GM18907 (cell line): ENCODE data around the gene RAB11FIP5.
"Not testable (repeated sequence)": the region's sequence is repeated elsewhere in the genome, so short reads cannot be mapped to it uniquely, and the experiment has no call there.

Experiments used
- ATAC-seq: cut with Tn5 transposase; IDR thresholded peaks from one replicate; pipeline ENCODE4 v1.9.1; 2021; ENCODE audit warnings: mild to moderate bottlenecking, moderate library complexity; ENCODE audit not compliant: unreplicated experiment

The RAB11FIP5 gene

DNA sequence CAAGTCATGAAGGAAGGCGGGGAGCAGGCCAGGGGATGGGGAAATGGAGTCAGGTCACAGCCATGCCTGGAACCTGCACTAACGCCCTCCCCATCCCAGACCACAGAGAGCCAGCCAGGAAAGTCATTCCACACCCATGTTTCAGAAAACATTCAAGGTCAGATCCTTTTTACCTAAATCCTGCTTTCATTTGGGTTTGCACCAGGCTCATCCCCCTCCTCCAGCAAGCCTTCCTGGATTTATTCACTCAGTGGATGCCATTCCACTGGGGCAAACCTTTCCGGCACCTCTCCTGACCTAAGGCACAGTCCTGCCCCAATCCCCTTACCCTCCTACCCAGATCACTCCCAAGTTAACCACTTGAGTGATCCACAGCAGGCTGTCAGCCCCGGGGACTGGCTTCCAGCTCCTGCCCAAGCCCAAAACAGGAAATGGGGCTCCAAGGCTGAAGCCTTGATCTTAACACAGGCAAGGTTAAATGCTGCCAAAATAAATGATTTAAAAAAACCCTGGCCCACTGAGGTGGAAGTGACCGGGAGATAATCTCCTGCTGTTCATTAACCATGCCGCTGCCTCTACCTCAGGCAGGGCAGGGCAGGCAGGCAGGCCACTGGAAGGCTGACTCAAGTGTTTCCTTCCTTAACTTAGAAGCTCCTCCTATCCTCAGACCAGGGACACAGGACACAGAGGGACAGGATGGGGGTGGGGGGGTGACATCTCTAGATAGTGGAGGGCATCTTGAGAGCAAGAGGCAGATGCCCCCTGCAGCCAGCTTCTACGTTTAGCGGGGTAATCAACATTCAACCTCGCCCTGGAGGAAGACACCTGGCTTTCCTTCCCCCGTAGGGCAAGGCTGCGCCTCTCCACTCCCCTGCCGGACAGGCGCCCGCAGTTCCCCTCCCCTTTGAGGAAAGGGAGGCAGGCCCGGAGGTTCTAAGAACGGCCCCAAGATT is 1.4 kb downstream of the RAB11FIP5 start:
- no peak for ATAC-seq

DNA sequence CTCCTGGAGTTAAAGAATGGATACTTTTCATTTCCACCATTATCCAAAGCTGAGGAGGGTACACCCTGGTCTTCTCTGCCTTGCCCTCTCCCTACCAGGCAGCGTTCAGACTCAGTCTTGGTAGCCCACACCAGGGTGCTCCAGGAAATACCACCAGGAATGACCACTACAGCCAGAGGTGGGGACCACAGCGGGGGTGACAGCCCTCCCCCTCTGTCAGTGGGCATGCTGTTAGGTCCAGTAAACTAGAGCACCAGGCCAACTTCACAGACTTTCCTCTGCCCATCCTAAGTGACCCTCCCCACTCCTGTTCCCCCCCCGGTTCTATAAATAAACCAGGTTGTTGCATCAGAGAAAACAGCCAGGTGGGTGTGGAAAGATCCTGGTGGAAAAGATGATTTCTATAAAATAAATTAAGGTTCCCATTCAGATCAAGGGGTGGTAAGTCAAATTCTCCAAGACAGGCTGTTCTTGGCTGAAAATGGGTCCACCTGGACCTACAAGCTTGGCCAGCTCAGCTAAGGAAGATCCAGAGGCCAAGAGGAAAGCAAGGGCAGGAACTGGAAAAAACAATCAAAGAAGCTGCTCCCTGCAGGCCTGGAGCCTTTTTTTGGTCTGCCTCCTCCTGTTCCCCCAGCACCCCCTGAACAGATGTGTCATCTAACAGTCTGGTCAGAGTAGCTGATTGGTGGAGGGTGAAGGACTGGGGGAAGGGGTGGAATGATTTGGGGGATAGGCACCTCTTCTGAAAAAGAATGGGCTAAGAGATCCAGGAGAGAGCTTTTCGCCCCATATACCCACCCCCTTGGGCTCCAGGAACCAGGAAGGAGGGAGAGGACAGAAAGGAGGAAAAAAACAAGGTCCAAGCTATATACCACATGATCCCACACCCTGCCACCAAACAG is 2.3 kb downstream of the RAB11FIP5 start:
- ATAC-seq = no peak

DNA sequence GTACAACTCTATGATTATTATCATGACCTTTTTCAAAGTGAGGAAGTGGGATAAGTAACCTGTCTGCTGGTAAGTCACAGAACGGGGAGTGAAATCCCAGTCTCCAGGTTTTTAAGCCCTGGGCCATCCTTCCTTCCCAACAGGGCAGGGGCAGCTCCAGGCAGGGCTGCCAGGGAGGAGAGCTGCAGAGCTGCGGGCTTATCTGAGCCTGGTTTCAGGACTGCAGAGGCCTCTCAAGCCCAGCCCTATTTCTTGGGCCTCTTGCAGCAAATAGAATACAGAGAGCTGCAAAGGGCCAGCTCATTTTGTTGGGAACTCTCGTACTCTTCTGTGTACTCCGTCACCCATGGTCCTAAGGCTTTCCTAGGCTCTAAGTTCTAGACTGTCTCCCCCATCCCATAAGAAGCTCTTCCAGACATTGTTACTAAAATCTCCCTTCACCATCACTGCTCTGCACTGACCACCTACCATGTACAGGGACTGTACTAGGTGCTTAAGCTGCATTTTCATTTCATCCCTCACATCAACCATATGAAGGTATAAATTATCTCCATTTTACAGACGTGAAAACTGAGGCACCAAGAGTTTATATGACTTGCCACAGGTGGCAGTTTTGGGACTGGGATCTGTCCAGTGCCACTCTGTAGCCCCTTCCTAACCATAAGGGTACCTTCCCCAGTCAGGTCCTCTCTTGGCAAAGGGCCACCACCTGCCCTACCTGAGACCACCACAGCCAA is 3.1 kb downstream of the RAB11FIP5 start:
- ATAC-seq = no peak

DNA sequence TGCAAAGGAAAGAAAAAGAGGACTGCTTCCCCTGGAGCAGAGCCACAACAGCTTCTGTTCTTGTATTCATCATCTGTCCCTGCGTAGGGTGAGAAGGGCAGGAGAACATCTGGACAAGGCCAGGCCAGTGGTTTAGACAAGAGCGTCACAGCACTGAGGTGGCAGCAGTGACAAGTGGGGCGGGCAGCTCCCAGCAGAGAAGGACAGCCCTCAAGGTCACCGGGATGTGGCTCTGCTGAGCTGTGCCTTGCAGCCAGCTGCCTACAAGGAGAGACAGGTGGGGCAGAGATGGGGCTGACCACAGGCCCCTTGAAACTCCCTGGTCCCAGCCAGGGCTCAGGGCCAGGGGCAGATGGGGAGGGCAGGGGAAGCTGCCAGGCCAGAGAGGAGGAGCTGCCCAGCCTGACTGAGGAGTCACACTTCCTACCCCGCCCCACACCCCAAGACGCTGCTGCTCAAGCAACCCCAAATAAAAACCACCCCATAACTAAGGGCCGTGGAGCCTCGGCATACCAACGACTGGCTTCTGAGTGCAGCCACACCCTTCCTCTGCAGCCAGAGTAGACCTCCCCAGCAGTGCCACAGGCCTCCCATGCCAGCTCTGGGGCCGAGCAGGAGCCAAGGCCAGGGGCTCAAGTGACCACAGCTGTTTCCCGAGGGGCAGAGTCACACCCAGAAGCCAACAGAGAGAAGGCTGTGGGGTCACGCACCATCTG is 5.4 kb downstream of the RAB11FIP5 start:
- ATAC-seq = no peak

DNA sequence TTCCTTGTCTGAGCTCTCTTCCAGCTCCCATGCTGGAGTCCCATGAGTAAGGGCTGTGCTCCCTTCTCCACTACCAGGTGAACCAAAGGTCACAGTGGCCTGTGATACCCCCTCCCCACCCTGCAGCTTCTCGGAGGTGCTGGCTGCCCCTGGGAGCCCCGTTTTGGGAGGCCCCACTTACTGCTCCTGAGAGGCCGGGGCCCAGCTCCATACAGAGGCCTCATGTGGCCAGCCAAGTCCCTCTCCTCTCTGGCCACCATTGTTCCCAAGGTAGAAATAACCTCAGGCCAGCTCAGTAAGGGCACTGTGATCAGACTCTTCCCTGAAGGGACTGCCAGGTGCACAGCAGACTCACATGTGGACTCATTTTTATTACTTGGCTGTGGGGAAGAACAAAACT is 6.0 kb downstream of the RAB11FIP5 start:
- no peak for ATAC-seq

DNA sequence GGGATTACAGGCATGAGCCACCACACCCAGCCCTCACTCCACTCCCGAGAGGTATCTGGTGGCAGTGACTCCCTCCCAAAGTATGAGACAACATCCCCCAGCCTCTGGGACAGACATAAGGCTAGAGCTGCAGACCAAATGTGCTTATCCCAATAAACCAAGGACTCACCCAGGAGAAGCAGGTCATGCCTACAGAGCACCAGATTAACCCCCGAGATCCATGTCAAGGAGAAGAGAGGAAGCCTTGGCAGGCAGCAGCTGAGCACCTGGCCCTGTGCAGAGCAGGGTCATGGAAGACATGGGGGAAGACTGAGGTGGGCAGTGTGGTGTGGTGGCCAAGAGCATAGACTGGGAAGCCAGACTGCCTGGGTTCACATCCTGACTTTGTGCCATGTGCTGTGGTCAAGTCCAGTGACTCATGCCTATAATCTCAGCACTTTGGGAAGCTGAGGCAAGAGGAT is 7.2 kb downstream of the RAB11FIP5 start:
- ATAC-seq = no peak

DNA sequence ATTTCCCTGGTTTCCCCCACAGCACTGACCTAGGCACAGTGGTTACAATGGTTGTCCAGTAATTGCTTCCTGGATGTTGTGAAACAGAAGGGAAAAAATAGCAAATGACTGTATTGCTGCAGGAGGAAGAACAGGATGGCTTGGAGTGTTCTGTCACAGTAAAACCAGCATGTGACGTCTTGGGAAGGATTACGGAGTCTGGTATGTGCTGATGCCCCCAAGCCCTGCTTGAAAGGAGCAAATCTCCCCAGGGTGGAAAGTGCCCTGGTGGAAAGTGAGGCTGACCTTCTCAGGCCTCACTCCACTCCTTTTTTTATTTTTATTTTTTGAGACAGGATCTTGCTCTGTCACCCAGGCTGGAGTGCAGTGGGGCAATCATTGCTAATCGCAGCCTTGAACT is 7.8 kb downstream of the RAB11FIP5 start:
- ATAC-seq = no peak

DNA sequence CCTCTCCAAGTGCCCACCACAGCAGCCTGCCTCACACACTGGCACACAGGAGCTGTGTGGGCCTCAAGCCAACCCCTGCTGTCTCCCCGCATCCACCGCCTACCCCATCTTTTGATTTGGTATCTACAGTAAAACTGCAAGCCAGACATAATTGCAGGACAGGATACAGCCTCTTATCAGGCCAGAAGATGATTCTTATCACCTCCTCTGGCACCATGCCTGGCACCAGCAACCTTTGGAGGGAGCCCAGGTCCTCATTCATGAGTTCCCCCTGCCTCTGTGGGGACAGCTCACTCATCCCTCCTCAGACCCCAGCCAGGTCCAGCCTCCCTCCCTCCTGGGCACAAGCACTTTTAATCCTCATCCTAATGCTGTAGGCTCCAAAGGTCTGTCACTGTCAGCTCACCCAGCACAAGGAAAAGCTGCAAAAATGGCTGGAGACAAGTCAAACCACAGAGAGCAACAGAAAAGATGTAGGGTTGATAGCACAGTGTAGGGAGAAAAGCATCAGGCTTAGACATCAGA is 9.7 kb downstream of the RAB11FIP5 start:
- ATAC-seq = no peak

DNA sequence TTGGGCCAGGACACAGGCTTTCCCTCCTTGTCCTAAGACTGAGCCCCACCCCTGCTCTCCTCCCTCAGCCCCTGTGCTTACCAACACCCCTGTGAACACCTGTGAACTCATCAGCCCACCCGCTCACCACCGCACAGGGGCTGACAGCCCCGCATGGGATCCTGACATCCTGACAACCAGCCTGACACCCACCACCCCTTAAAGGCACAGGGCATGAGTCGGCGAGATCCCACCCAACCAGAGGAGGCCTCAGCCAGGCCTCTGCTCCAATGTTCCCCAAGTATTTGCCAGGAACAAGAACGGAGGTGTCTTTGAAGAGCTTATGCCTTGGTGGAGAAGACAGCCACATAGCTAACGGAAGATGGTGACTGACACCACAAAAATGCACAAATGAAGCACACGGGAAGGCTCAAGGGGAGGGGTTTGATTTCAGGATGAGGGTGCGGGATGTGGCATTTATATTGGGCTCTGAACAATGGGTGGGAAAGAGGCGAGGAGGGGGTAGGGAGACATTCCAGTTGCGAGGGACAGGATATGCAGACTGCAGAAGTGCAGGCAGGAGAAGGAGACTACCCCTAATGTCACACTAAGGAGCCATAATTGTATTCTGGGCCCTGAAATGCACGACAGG is 11.0 kb downstream of the RAB11FIP5 start:
- no peak for ATAC-seq

DNA sequence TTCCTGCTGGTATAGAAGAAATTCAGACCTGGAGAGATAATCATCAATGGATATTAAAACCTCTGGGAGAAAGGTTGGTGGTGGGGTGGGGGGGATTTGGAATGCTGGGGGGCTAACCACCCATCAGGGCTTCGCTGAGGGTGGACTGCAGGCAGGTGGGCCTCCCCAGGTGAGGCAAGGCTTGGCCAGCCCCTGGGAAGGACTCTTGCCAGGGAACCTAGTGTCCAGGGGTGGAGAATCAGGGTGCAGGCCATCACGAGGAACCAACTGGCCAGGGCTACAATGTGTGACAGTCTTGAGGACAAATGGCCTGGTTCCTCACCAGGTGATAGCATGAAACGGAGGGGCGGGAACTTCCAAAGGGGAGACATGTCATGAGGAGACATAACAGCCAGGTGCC is 11.8 kb downstream of the RAB11FIP5 start:
- ATAC-seq = no peak

DNA sequence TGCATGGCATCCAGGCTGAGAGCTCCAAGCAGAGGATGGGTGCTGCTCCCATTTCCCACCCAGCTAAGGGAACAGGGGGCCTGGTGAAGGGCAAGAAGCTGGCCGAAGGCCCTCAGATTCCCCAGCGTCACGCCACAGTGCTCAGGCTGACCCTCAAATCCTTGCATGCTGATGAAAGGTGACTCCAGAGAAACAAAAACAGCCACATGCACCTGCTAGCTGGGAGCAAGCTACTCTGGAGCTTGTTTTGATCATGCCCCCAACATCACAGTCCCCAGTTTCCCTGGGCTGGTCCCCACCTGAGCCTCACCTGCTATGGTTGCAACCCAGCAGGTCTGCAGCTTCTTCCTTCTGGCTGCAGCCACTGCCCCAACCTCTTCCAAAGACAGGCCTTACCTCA is 13.3 kb downstream of the RAB11FIP5 start:
- no peak for ATAC-seq

DNA sequence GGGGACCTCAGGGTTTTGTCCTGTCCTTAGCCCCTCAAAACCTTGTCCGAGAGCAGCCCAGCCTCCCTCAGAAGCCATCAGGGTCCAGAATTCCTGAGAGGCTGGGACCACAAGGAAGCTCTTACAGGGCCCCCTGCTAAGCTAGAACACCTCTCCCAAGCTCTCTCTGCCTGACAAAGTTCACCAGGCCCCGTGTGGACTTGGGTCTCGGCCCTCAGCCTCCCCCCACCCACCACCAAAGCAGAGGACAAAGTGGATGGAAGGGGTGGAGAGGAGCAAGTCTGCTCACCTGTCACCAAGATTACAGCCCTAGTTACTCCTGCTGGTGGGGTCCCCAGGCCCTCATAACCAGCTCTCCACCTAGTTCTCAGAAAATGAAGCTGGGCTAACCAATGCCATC is 16.8 kb downstream of the RAB11FIP5 start:
- no peak for ATAC-seq

DNA sequence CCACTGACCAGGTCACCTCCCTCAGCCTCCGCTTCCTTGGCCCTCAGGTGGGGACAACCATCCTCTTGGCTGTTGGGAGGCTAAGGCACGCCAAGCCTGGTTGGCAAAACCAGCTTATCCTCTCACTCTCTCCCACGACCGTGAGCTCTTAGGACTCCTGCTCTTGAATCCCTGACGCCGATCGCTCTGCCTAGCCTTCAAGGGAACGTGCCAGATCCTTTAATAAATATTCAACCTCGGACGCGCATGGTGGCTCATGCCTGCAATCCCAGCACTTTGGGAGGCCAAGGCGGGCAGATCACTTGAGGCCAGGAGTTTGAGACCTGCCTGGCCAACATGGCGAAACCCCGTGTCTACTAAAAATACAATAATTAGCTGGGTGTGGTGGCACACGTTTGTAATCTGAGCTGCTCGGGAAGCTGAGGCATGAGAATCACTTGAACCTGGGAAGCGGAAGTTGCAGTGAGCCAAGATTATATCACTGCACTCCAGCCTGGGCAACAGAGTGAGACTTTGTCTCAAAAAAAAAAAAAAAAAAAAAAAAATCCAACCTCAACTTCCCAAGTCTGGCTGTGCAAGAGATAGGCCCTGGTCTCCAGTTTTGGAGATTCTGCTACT is 19.0 kb downstream of the RAB11FIP5 start:
- ATAC-seq = not testable (repeated sequence)

DNA sequence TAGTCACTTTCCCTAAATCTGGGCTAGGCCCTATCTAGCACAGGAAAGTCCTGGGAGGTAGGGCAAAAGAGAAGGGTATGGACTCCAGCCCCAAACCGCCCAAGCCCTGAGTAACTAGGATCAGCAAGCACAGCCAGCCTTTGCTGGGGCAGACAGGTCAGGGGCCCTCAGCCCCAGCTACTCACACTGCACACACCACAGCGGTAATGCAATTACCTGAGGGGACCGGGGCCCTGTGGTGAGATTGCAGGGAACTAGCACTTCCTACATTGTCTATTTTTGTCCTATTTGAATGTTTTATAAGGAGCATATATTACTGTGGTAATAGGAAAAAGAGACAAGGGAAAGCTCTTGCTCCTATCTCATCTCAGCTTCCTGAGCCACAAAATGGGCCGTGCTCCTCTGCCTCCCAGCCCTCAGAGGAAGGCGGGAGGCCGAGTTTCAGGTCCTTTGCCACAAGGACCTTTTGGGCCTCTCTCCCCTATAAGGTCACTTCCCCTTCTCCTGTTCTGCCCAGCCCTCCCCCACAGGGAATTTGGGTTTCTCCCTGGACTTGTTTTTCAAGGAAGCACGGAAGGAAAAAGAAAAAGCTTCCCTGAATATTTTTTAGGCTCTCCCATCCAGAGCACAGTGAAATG is 20.5 kb downstream of the RAB11FIP5 start:
- no peak for ATAC-seq

DNA sequence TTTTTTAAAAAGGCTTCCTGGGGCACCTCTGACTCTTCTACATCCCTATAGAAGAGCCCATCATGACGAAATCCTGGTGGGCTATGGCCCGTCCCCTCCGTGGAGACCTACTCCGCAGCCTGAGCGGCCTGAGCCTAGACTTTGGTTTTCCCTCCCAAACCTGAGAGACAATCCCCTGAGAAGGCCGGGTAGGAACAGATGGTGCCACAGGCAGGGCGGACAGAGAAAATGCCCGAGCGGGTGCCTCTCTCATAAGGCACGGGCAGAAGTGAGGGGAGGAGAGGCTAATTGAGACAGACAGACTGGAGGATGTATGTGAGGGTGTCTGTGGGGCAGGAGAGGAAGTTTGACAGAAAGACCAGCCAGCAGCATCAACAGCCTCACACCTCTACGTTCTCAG is 21.1 kb downstream of the RAB11FIP5 start:
- no peak for ATAC-seq

DNA sequence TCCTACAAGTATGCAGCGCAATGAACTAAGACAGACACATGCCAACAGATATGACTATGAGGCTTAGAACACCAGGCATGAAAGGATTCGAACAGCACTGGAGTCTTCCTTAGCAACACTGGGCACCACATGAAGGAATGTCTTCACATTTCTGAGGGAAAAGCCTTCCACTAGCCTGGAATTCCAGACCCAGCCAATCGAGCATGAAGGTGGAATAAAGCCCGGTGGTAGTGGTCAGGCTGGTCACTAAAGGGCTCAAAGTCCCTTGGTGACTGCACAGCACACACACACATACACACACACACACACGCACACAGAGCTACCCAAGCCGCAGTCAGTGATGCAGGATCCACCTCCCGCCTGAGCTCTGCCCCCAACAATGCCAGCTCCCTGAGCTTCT is 21.6 kb downstream of the RAB11FIP5 start:
- ATAC-seq = no peak

DNA sequence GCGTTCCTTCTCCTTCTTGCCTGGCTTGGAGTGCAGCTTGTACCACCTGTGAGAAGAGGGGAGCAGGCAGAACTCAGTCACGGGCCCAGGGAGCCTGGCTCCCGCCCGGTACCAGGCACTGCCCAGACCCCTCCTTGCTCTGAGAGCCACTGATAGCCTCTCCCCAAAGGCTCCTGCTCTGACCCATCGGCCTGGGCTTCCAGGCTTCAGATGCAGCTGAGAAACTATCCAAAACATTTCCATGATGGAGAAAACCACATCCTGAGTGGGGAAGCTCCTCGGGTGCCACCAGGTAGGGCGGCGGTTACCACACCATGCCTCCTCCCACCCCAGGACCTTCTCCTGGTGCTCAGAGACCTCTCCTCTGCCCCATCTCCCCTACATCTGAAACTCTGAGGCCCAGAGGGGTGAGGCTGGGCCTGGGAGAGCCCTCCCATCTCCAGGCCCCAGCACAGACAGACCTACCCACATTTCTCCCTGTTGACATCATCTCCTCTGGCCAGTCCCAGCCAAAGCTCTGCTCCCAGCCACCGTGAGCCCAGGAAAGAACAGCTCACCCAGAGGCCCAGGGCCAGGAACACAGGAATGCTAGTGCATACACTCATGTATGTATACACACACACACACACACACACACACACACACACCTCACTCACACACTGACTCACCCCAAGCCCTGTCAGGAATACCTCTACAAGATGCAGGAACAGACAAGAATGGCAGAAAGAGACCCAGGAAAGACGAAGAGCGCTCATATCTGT is 23.3 kb downstream of the RAB11FIP5 start:
- ATAC-seq = no peak

DNA sequence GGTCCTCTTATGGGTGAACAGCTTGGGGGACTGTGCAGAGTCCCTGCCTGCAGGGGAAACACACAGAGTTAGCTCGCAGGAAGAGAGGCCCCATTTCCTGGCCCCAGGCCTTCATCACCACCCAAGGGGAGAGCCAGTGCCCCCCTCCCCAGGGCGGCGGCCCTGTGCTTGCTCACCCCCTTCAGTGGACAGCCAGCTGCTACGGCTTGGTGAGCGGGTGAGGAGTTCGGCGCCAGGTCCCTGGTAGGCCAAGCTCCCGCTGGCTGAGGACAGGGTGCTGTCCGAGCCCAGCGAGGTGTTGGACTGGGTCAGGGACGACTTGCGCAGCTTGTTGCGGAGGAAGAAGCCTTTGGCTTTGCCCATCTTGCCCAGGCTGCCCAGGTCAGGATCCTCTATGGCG is 24.0 kb downstream of the RAB11FIP5 start:
- ATAC-seq = no peak
